B cell (primary cell): ENCODE measurements around the gene MRPS26. TPM values are rescaled to one million over a fixed set of nuclear protein-coding genes. Genes with fewer than 3 reads are reported as not detected.

Experiments
- ATAC-seq: fragments of 200-7000 bp; cut with Tn5 transposase; one replicate; pipeline ENCODE4 v1.10.0; 2021; ENCODE audit warnings: low read depth, mild to moderate bottlenecking, moderate number of reproducible peaks, moderate library complexity
- CTCF ChIA-PET: fragments of 350-600 bp; sonication (Branson Sonifier 250); formaldehyde crosslinking; loops from one replicate; lab custom pipeline; 2021; ENCODE audit warnings: antibody characterized with exemption, inconsistent platforms; lab: Charles Lee
- POLR2A ChIA-PET: fragments of 350-600 bp; sonication (Branson Sonifier 250); formaldehyde crosslinking; loops from one replicate; lab custom pipeline; 2021; ENCODE audit warnings: antibody characterized with exemption; lab: Charles Lee
- DNase-seq: peaks from one replicate; pipeline ENCODE4 v3.0.0; 2013
- H2AFZ ChIP-seq: 2 replicates; pipeline ENCODE4 v1.6.1; 2012; ENCODE audit warnings: mild to moderate bottlenecking, low read depth, low read length; ENCODE audit not compliant: insufficient read depth, poor library complexity, severe bottlenecking
- H3K27ac ChIP-seq, 2 donors: 1 replicate in 1 of 2; 2 replicates in 1 of 2; pipeline ENCODE4 v1.5.1; 2012 to 2013; ENCODE audit warnings: low read length in 2 of 2, mild to moderate bottlenecking in 2 of 2, moderate library complexity in 1 of 2
- H3K27me3 ChIP-seq, 4 experiments: fragments of 200-600 bp in 1 of 4; sonication (generic) in 1 of 4; replicated peaks in 1 of 4; 1 replicate in 2 of 4; 2 replicates in 2 of 4; pipeline versions ENCODE4 v1.6.1 to v1.7.0; 2013 to 2016; ENCODE audit warnings: low read length in 3 of 4, mild to moderate bottlenecking in 2 of 4, mixed read lengths in 1 of 4, moderate library complexity in 1 of 4; ENCODE audit not compliant: insufficient read depth in 4 of 4, control insufficient read depth in 3 of 4; ENCODE audit errors: control extremely low read depth in 1 of 4
- H3K36me3 ChIP-seq, 2 experiments: replicated peaks in 1 of 2; 1 replicate in 1 of 2; 2 replicates in 1 of 2; pipeline versions ENCODE4 v1.6.1 to v1.7.1; 2013; ENCODE audit warnings: low read length in 1 of 2; ENCODE audit not compliant: insufficient read depth in 2 of 2, control insufficient read depth in 1 of 2; ENCODE audit errors: control extremely low read depth in 1 of 2, extremely low read depth in 1 of 2
- H3K4me1 ChIP-seq, 2 donors: fragments of 200-600 bp in 1 of 2; sonication (generic) in 1 of 2; 1 replicate in 1 of 2; 2 replicates in 1 of 2; pipeline versions ENCODE4 v1.5.1 to v1.6.1; 2013 to 2017; ENCODE audit warnings: low read length in 2 of 2; ENCODE audit not compliant: control insufficient read depth in 2 of 2, insufficient read depth in 2 of 2
- H3K4me2 ChIP-seq: replicated peaks from 2 replicates; pipeline ENCODE3; 2012; ENCODE audit warnings: mild to moderate bottlenecking, low read depth, low read length; ENCODE audit not compliant: poor library complexity, severe bottlenecking
- H3K4me3 ChIP-seq, 5 experiments: fragments of 200-600 bp in 1 of 5; sonication (generic) in 1 of 5; 1 replicate in 3 of 5; 2 replicates in 2 of 5; pipeline versions ENCODE4 v1.5.1 to v1.7.0; 2011 to 2016; ENCODE audit warnings: low read length in 4 of 5, mild to moderate bottlenecking in 4 of 5, low read depth in 2 of 5, control low read depth in 1 of 5, moderate library complexity in 1 of 5; ENCODE audit not compliant: insufficient read depth in 1 of 5; ENCODE audit errors: control extremely low read depth in 1 of 5, extremely low read depth in 1 of 5
- H3K79me2 ChIP-seq: fragments of 200-600 bp; sonication (generic); one replicate; pipeline ENCODE4 v1.6.0; 2016; ENCODE audit warnings: low read length; ENCODE audit not compliant: control insufficient read depth, insufficient read depth
- H3K9ac ChIP-seq: fragments of 200-600 bp; sonication (generic); 2 replicates; pipeline ENCODE4 v1.6.1; 2017; ENCODE audit warnings: mild to moderate bottlenecking, low read length, moderate library complexity
- H3K9me3 ChIP-seq, 3 donors: one replicate each; pipeline versions ENCODE4 v1.6.1 to v1.7.1; 2013; ENCODE audit warnings: low read length in 2 of 3; ENCODE audit not compliant: control insufficient read depth in 2 of 3, insufficient read depth in 1 of 3; ENCODE audit errors: control extremely low read depth in 1 of 3
- H4K20me1 ChIP-seq: 2 replicates; pipeline ENCODE4 v1.6.0; 2012; ENCODE audit warnings: mild to moderate bottlenecking, low read length; ENCODE audit not compliant: insufficient read depth, control insufficient read depth, poor library complexity, severe bottlenecking
- H3K27ac Mint-ChIP-seq: one replicate; pipeline ENCODE4 v1.8.0; 2021; ENCODE audit warnings: mixed read lengths
- H3K27me3 Mint-ChIP-seq: one replicate; pipeline ENCODE4 v1.8.0; 2021; ENCODE audit warnings: mixed read lengths
- H3K4me1 Mint-ChIP-seq: one replicate; pipeline ENCODE4 v1.8.0; 2021; ENCODE audit warnings: mixed read lengths
- H3K4me3 Mint-ChIP-seq: one replicate; pipeline ENCODE4 v1.8.0; 2021; ENCODE audit warnings: mixed read lengths
- H3K9me3 Mint-ChIP-seq: one replicate; pipeline ENCODE4 v1.8.0; 2022; ENCODE audit warnings: mixed read lengths; ENCODE audit not compliant: insufficient read depth
- CTCF ChIP-seq: fragments of 200-600 bp; IDR thresholded peaks from one replicate; pipeline ENCODE4 v1.8.0; 2022; ENCODE audit warnings: antibody characterized with exemption, mild to moderate bottlenecking
- EZH2 ChIP-seq: IDR thresholded peaks from 2 replicates; pipeline ENCODE4 v1.6.1; 2012; ENCODE audit warnings: borderline replicate concordance, low read depth, mild to moderate bottlenecking, moderate library complexity, low read length; ENCODE audit not compliant: insufficient read depth, poor library complexity, severe bottlenecking
- WGBS: methylation state at CpG from one replicate; pipeline ENCODE4 v1.1.5; 2013; ENCODE audit warnings: missing lambda C conversion rate; ENCODE audit not compliant: insufficient coverage; 5-methylcytosine and 5-hydroxymethylcytosine counted together
- intact Hi-C: fragments of 100-400 bp; cut with micrococcal nuclease; formaldehyde crosslinking; loops from one replicate; pipeline ENCODE4 v1.10.0; 2022
- polyA plus RNA-seq: library from polyadenylated mRNA; depleted of rRNA; stranded (reverse); fragments of >200 nt; gene quantifications from 2 replicates; pipeline ENCODE4 v1.2.3, GENCODE V29; 2012
- total RNA-seq, 2 donors: library from RNA; stranded (reverse); fragments of 120-200 nt in 1 of 2; gene quantifications; 1 replicate in 1 of 2; 2 replicates in 1 of 2; pipeline versions ENCODE4 v1.2.3 to v1.2.4, GENCODE V29; 2013 to 2022

The MRPS26 gene
- total and polyA plus RNA-seq, 2 donors (not counting 1 experiment from before 2014, with no cell fraction given) = 35.9 to 37.5 TPM

GRCh38 chr20:3043322-3043721 is 2.5 kb upstream of the MRPS26 start, which contains the start of gene GNRH2:
GNRH2 (plus strand) TSS chr20:3043622; CDS start chr20:3044415, 793 bp downstream.
- peak within 1 kb of the TSS; percentile 69 for H3K27ac Mint-ChIP-seq
- H3K4me3 Mint-ChIP-seq = peak within 1 kb of the TSS; percentile 23
- H3K9me3 ChIP-seq = no peaks in the 10 kb centered on the region
- ATAC-seq (no peak), DNase-seq (no peak)
- H3K27ac ChIP-seq = no peak within 1 kb of the TSS
- POLR2A ChIA-PET = no interaction called here
- H3K4me3 ChIP-seq = no peak within 1 kb of the TSS
- H3K4me1 Mint-ChIP-seq = peaks cover 15% of the 10 kb centered on the region
- TF ChIP-seq CTCF = no peak
- no peak for TF ChIP-seq EZH2
- peaks cover 0 to 27% of the 10 kb centered on the region in 2 experiments for H3K36me3 ChIP-seq
- H3K9me3 Mint-ChIP-seq = no peaks in the 10 kb centered on the region
- CTCF ChIA-PET = interaction anchor here (1.1 to 1.9 kb wide), 2 partner anchors 10 to 72 kb away, joined by 5 to 6 read pairs; no protein-coding TSS in a partner anchor
- peaks cover 20% of the 10 kb centered on the region for H4K20me1 ChIP-seq
- H3K27me3 ChIP-seq = no peaks in the 10 kb centered on the region
- H3K9ac ChIP-seq = no peak within 1 kb of the TSS
- intact Hi-C loops = loop anchor here (10.0 kb wide), 2 partner anchors 169 to 431 kb away; partner anchors contain the start of genes ATRN and PTPRA
- no peak within 1 kb of the TSS for H2AFZ ChIP-seq
- peaks cover 11 to 17% of the 10 kb centered on the region in 2 donors for H3K4me1 ChIP-seq
- no peak within 1 kb of the TSS for H3K4me2 ChIP-seq
- WGBS = 100% methylated on average over 1 of the region's 3 CpGs
- peaks cover 13% of the 10 kb centered on the region for H3K79me2 ChIP-seq
- H3K27me3 Mint-ChIP-seq = no peaks in the 10 kb centered on the region

DNA sequence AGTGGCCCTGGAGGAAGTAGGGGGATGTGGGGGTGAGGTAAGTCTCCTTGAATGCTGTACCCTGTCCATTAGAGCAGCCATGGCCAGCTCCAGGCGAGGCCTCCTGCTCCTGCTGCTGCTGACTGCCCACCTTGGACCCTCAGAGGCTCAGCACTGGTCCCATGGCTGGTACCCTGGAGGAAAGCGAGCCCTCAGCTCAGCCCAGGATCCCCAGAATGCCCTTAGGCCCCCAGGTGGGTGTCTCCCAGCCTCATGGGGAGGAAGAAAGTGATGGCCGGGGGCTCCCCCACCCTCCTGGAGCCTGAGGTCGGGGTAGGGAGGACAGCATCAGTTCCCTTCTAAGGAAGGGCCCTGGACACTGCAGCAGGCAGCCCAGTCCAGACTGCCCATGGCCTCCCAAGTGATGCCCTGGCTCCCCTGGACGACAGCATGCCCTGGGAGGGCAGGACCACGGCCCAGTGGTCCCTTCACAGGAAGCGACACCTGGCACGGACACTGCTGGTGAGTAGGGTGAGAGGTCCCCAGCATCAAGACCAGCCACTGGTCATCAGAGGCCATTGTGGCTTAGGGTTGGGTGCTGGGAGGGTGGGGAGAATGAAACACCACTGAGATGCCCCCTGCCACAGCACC is 1.4 kb upstream of the MRPS26 start:
- Histone ChIP-seq H3K27me3 (no peaks in the 10 kb centered on the region), H3K36me3 (peaks cover 0 to 23% of the 10 kb centered on the region in 2 experiments), H3K4me2 (no peak overlapping the region), H4K20me1 (peaks cover 20% of the 10 kb centered on the region), H2AFZ (no peak overlapping the region), H3K27ac (no peak overlapping the region), H3K4me1 (peaks cover 11 to 17% of the 10 kb centered on the region in 2 donors), H3K79me2 (peaks cover 13% of the 10 kb centered on the region), H3K9me3 (no peaks in the 10 kb centered on the region), H3K4me3 (no peak overlapping the region), H3K9ac (no peak overlapping the region)
- no peak for TF ChIP-seq CTCF
- no peak for TF ChIP-seq EZH2
- Mint-ChIP-seq H3K27me3 (no peaks in the 10 kb centered on the region), H3K4me3 (peak overlapping the region; percentile 95), H3K9me3 (no peaks in the 10 kb centered on the region), H3K4me1 (peaks cover 15% of the 10 kb centered on the region), H3K27ac (peak overlapping the region; percentile 97)
- WGBS = 98% methylated on average over 5 of the region's 8 CpGs
- ATAC-seq (no peak), DNase-seq (no peak)
- CTCF ChIA-PET = no interaction called here
- POLR2A ChIA-PET = interaction anchor here (1.4 kb wide), 2 partner anchors 204 to 392 kb away, joined by 3 to 4 read pairs; partner anchors contain the start of genes NOP56, PCED1A and VPS16
- intact Hi-C loops = loop anchor here (2.0 to 10.0 kb wide), 3 partner anchors 170 to 430 kb away; partner anchors contain the start of genes ATRN, NOP56 and PTPRA
